Measurements from ENCODE around the gene CACNA1B.

The CACNA1B gene

DNA sequence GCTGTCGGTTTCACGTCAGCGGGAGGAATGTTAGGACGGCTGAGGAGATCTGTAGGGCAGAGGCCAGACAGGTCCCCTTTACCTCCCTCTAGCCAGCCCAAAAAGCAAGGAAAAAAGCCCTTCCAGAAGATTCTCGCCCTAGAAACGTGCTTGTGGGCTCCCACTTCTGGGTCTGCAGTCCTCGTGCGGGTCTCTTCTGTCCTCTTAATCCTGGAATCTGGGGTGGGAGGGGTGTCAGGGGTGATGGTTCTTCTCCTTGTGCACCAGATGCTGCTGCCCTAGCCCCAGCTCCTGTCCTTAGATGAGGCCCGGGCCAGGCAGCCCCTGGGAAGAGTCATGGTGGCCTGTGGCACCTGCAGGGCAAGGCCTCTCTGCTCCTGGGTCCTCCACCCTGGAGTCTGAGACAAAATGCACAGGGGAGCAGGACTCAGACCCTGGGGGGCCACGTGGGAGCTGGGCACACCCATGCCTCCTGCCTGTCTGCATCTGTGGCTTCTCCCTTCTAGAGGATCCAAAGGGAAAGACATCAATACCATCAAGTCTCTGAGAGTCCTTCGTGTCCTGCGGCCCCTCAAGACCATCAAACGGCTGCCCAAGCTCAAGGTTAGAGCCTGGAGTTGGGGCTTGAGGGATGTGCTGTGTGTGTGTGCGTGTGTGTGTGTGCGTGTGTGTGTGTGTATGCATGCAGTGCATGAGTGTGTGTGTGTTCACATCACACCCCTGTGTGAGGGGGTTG, 174.2 kb downstream of the CACNA1B start:
- no peak for DNase-seq
- no peaks in the 10 kb centered on the region for H3K4me1 ChIP-seq (ENCODE audit: control insufficient read depth, insufficient read depth, low read length, poor library complexity, severe bottlenecking)
- no peaks in the 10 kb centered on the region for H3K36me3 ChIP-seq (ENCODE audit: control insufficient read depth, insufficient read depth, low read length)
- no peaks in the 10 kb centered on the region for H3K9me3 ChIP-seq (ENCODE audit: control insufficient read depth, low read length)
- H3K4me3 ChIP-seq (ENCODE audit: insufficient read depth, low read depth, low read length, poor library complexity, severe bottlenecking) = no peak overlapping the region
- H3K27ac ChIP-seq (ENCODE audit: insufficient read depth, low read length, poor library complexity, severe bottlenecking) = no peak overlapping the region
- H3K27me3 ChIP-seq (replicated peaks; ENCODE audit: control insufficient read depth, insufficient read depth, low read length, poor library complexity, severe bottlenecking) = no peaks in the 10 kb centered on the region

DNA sequence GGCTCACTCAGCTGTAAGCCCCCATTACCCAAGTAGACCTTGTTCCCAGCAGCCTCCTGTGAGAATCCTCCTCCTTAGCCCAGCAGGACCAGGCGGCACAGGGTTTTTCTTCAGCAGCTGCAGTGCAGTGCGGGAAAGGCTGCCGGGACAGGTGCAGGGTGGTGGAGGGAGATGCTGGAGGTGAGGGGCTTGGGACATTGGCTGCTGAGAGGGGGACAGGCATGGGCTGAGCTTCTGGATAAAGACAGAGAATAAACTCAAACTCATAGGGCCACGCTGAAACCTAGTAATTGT, 174.7 kb downstream of the CACNA1B start:
- DNase-seq = no peak
- Histone ChIP-seq H3K9me3 (ENCODE audit: control insufficient read depth, low read length) (no peaks in the 10 kb centered on the region), H3K27ac (ENCODE audit: insufficient read depth, low read length, poor library complexity, severe bottlenecking) (no peak overlapping the region), H3K4me3 (ENCODE audit: insufficient read depth, low read depth, low read length, poor library complexity, severe bottlenecking) (no peak overlapping the region), H3K27me3 (replicated peaks; ENCODE audit: control insufficient read depth, insufficient read depth, low read length, poor library complexity, severe bottlenecking) (no peaks in the 10 kb centered on the region), H3K36me3 (ENCODE audit: control insufficient read depth, insufficient read depth, low read length) (no peaks in the 10 kb centered on the region), H3K4me1 (ENCODE audit: control insufficient read depth, insufficient read depth, low read length, poor library complexity, severe bottlenecking) (no peaks in the 10 kb centered on the region)

DNA sequence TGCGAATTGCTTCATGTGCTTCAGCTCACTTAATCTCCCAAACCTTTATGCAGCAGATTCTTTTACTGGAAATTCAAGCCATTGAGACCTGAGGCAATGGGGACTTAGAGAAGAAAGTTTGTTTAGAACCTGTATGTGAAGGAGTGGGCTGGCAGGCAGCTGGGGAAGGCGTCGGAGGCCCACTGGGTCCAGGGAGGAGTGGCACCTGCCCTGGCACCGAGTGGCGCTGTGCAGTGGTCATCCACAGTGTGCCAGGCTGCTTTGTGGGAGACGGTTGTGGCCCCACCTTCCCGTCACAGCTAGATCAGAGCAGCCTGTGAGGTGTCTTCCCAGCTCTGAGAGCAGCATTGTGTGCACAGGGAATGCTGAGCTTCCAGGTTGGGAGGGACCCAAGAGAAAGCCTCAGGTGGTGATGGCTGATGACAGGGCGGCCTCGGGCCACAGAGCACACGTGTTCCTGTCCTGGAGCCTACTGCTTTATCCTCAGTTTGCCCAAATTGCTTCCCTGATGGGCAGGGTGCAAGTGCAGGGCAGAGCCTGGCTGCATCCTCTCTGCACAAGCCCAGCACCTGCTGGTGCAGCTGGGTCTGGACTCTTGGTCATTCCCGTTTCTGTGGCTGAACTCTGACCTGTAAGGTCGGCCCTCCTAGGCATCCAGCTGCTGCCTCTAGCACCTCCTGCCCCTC, 175.2 kb downstream of the CACNA1B start:
- Histone ChIP-seq H3K36me3 (ENCODE audit: control insufficient read depth, insufficient read depth, low read length) (no peaks in the 10 kb centered on the region), H3K4me1 (ENCODE audit: control insufficient read depth, insufficient read depth, low read length, poor library complexity, severe bottlenecking) (no peaks in the 10 kb centered on the region), H3K9me3 (ENCODE audit: control insufficient read depth, low read length) (no peaks in the 10 kb centered on the region), H3K27ac (ENCODE audit: insufficient read depth, low read length, poor library complexity, severe bottlenecking) (no peak overlapping the region), H3K27me3 (replicated peaks; ENCODE audit: control insufficient read depth, insufficient read depth, low read length, poor library complexity, severe bottlenecking) (no peaks in the 10 kb centered on the region), H3K4me3 (ENCODE audit: insufficient read depth, low read depth, low read length, poor library complexity, severe bottlenecking) (no peak overlapping the region)
- no peak for DNase-seq

DNA sequence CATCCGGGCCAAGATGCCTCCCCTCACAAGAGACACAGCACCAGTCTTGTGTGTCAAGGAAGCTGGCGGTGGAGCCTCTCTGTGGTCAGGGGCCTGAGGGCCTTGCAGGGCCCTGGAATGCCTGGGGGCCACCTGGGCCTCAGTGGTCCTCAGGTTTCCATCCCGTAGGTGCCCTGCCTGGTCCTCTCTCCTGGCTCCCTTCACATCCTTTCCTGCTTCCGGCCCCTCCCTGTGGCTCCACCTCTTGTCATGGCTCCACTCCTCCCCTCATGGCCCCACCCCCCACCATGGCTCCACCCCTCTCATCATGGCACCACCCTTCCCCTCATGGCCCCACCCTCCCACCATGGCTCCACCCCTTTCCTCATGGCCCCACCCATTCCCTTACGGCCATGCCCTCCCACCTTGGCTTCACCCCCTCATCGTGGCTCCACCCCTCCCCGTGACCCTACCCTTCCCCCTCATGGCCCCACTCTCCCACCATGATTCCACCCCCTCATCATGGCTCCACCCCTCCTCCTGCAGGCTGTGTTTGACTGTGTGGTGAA, 175.8 kb downstream of the CACNA1B start:
- no peaks in the 10 kb centered on the region for H3K9me3 ChIP-seq (ENCODE audit: control insufficient read depth, low read length)
- H3K4me1 ChIP-seq (ENCODE audit: control insufficient read depth, insufficient read depth, low read length, poor library complexity, severe bottlenecking) = no peaks in the 10 kb centered on the region
- no peak overlapping the region for H3K27ac ChIP-seq (ENCODE audit: insufficient read depth, low read length, poor library complexity, severe bottlenecking)
- no peak for DNase-seq
- no peaks in the 10 kb centered on the region for H3K27me3 ChIP-seq (replicated peaks; ENCODE audit: control insufficient read depth, insufficient read depth, low read length, poor library complexity, severe bottlenecking)
- no peak overlapping the region for H3K4me3 ChIP-seq (ENCODE audit: insufficient read depth, low read depth, low read length, poor library complexity, severe bottlenecking)
- H3K36me3 ChIP-seq (ENCODE audit: control insufficient read depth, insufficient read depth, low read length) = no peaks in the 10 kb centered on the region

DNA sequence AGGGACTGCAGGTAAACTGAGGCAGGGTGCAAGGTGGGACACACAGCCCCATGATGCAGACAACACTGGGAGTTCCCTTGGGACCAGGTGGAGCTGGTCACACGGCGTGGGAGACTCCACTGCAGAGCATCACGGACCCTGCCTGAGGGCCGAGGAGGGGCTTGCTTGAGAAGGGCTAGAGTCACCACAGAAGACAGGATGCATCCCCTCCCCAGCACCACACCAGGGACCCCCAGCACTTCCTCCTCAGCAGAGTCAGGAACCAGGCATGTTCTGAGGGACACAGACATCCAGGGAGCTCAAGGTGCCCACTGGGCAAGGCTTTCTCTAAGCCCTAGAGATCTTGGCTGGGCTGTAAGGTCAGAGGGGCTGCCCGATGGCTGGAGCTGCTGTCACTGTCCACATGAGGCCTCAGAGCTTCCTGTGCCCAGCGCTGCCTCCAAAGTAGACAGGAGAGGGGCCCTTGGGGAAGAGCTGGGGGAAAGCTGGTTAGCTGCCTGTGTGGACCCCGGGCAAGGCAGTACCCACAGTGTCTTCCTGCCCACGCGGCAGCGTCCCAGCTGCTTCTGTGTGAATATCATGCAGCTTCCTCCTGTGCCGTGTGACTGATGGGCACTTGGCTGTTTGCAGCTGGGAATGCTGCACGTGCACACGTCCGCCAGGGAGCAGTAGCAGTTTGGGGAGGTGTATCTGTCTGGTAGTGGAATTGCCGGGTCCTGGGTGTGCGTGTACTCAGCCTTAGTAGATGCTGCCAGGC, 176.6 kb downstream of the CACNA1B start:
- H3K36me3 ChIP-seq (ENCODE audit: control insufficient read depth, insufficient read depth, low read length) = no peaks in the 10 kb centered on the region
- H3K4me3 ChIP-seq (ENCODE audit: insufficient read depth, low read depth, low read length, poor library complexity, severe bottlenecking) = no peak overlapping the region
- H3K9me3 ChIP-seq (ENCODE audit: control insufficient read depth, low read length) = no peaks in the 10 kb centered on the region
- no peaks in the 10 kb centered on the region for H3K27me3 ChIP-seq (replicated peaks; ENCODE audit: control insufficient read depth, insufficient read depth, low read length, poor library complexity, severe bottlenecking)
- H3K27ac ChIP-seq (ENCODE audit: insufficient read depth, low read length, poor library complexity, severe bottlenecking) = no peak overlapping the region
- DNase-seq = no peak
- no peaks in the 10 kb centered on the region for H3K4me1 ChIP-seq (ENCODE audit: control insufficient read depth, insufficient read depth, low read length, poor library complexity, severe bottlenecking)

DNA sequence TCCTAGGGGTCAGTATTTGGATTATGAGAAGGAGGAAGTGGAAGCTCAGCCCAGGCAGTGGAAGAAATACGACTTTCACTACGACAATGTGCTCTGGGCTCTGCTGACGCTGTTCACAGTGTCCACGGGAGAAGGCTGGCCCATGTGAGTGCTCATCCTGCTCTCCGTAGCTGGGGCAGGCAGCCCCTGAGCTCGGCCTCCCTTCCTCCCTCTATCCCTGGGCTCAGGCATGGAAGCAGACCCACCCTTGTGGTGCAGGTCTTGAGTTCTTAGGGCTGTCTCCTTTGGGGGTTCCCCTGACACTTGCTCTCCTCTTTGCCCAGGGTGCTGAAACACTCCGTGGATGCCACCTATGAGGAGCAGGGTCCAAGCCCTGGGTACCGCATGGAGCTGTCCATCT, 180.1 kb downstream of the CACNA1B start:
- H3K36me3 ChIP-seq (ENCODE audit: control insufficient read depth, insufficient read depth, low read length) = no peaks in the 10 kb centered on the region
- no peak overlapping the region for H3K27ac ChIP-seq (ENCODE audit: insufficient read depth, low read length, poor library complexity, severe bottlenecking)
- H3K27me3 ChIP-seq (replicated peaks; ENCODE audit: control insufficient read depth, insufficient read depth, low read length, poor library complexity, severe bottlenecking) = no peaks in the 10 kb centered on the region
- no peak overlapping the region for H3K4me3 ChIP-seq (ENCODE audit: insufficient read depth, low read depth, low read length, poor library complexity, severe bottlenecking)
- no peak for DNase-seq
- no peaks in the 10 kb centered on the region for H3K9me3 ChIP-seq (ENCODE audit: control insufficient read depth, low read length)
- H3K4me1 ChIP-seq (ENCODE audit: control insufficient read depth, insufficient read depth, low read length, poor library complexity, severe bottlenecking) = no peaks in the 10 kb centered on the region

DNA sequence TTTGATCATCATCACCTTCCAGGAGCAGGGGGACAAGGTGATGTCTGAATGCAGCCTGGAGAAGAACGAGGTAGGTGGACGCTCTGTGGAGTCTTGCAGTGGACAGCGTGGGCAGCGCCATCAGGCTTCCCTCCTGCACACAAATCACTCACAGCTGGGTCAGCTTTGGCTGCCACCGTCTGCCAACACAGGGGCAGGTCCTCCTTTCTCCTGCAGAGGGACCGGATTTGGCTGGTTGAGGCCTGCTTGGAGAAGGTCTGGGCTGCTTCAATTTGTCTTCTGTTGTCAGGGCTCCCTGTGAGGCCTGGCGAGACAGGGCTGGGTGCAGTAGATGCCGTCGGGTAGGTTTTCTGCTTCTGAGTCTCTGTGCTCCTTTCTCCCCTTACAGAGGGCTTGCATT, 180.6 kb downstream of the CACNA1B start:
- H3K36me3 ChIP-seq (ENCODE audit: control insufficient read depth, insufficient read depth, low read length) = no peaks in the 10 kb centered on the region
- no peaks in the 10 kb centered on the region for H3K4me1 ChIP-seq (ENCODE audit: control insufficient read depth, insufficient read depth, low read length, poor library complexity, severe bottlenecking)
- H3K4me3 ChIP-seq (ENCODE audit: insufficient read depth, low read depth, low read length, poor library complexity, severe bottlenecking) = no peak overlapping the region
- DNase-seq = no peak
- H3K27ac ChIP-seq (ENCODE audit: insufficient read depth, low read length, poor library complexity, severe bottlenecking) = no peak overlapping the region
- H3K9me3 ChIP-seq (ENCODE audit: control insufficient read depth, low read length) = no peaks in the 10 kb centered on the region
- no peaks in the 10 kb centered on the region for H3K27me3 ChIP-seq (replicated peaks; ENCODE audit: control insufficient read depth, insufficient read depth, low read length, poor library complexity, severe bottlenecking)

DNA sequence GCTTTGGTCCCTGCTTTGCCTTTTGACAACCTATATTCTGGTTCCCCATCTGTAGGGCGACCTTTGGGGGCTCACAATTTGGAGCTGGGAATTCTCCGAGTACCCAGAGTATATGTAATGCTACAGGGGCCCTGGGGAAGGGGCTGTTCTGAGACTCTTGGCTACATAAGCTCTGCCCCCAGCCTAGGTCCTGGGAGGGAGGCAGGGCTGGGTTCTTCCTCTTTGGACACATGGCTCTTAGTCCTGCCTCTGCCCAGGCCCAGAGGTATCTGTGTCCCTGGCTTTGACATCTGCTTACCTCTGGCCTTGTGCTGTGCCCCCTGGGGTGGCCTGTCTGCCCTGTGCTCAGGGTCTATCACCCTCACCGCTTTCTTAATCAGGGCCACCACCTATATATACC, 181.6 kb downstream of the CACNA1B start:
- Histone ChIP-seq H3K36me3 (ENCODE audit: control insufficient read depth, insufficient read depth, low read length) (no peaks in the 10 kb centered on the region), H3K9me3 (ENCODE audit: control insufficient read depth, low read length) (no peaks in the 10 kb centered on the region), H3K4me3 (ENCODE audit: insufficient read depth, low read depth, low read length, poor library complexity, severe bottlenecking) (no peak overlapping the region)

DNA sequence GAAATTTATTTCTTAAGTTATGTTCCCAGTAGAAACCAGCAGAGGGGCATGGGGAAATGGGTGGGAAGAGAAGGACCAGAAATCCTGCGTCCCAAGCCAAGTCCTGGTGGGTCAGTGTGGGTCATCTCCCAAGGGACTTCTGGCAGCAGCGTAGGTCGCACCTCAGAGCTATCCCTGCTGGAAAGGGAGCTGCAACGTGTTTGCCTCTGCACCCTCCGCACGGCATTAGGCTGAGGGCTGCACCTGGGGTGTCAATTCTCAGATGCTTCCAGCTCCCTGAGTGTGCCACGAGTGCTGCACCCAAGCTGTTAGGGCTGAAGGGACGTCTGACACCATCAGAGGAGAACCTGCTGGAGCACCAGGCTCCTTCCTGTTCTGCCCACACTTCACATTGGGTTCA, 182.8 kb downstream of the CACNA1B start:
- no peak overlapping the region for H3K4me3 ChIP-seq (ENCODE audit: insufficient read depth, low read depth, low read length, poor library complexity, severe bottlenecking)
- H3K4me1 ChIP-seq (ENCODE audit: control insufficient read depth, insufficient read depth, low read length, poor library complexity, severe bottlenecking) = no peaks in the 10 kb centered on the region
- no peak overlapping the region for H3K27ac ChIP-seq (ENCODE audit: insufficient read depth, low read length, poor library complexity, severe bottlenecking)
- DNase-seq = no peak
- no peaks in the 10 kb centered on the region for H3K9me3 ChIP-seq (ENCODE audit: control insufficient read depth, low read length)
- no peaks in the 10 kb centered on the region for H3K27me3 ChIP-seq (replicated peaks; ENCODE audit: control insufficient read depth, insufficient read depth, low read length, poor library complexity, severe bottlenecking)
- H3K36me3 ChIP-seq (ENCODE audit: control insufficient read depth, insufficient read depth, low read length) = no peaks in the 10 kb centered on the region

More for the DNA sequence above, 181.6 kb downstream of the CACNA1B start:
- no peak overlapping the region for H3K27ac ChIP-seq (ENCODE audit: insufficient read depth, low read length, poor library complexity, severe bottlenecking)
- no peaks in the 10 kb centered on the region for H3K4me1 ChIP-seq (ENCODE audit: control insufficient read depth, insufficient read depth, low read length, poor library complexity, severe bottlenecking)
- no peak for DNase-seq
- H3K27me3 ChIP-seq (replicated peaks; ENCODE audit: control insufficient read depth, insufficient read depth, low read length, poor library complexity, severe bottlenecking) = no peaks in the 10 kb centered on the region

DNA sequence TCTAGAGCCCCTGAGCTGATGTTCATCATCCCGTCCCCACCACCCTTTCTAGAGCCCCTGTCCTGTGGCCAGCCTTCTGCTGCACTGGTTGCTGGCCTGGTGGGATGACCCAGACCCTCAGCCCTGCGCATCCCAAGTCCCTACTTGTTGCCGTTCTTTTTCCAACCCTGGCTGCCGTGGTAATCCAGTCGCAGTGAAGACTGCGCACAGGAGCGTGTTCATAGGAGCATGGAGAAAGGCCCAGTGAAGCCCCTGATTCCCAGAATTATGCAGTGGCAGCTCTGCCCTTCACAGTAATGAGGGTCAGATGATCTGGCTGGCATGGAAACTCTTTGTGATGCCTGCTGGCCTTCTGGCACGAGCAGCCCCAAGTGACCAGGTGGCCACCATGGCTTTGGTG, 183.3 kb downstream of the CACNA1B start:
- H3K4me3 ChIP-seq (ENCODE audit: insufficient read depth, low read depth, low read length, poor library complexity, severe bottlenecking) = no peak overlapping the region
- no peak overlapping the region for H3K27ac ChIP-seq (ENCODE audit: insufficient read depth, low read length, poor library complexity, severe bottlenecking)
- no peak for DNase-seq
- no peaks in the 10 kb centered on the region for H3K9me3 ChIP-seq (ENCODE audit: control insufficient read depth, low read length)
- H3K4me1 ChIP-seq (ENCODE audit: control insufficient read depth, insufficient read depth, low read length, poor library complexity, severe bottlenecking) = no peaks in the 10 kb centered on the region
- H3K27me3 ChIP-seq (replicated peaks; ENCODE audit: control insufficient read depth, insufficient read depth, low read length, poor library complexity, severe bottlenecking) = no peaks in the 10 kb centered on the region
- no peaks in the 10 kb centered on the region for H3K36me3 ChIP-seq (ENCODE audit: control insufficient read depth, insufficient read depth, low read length)
